Thyroid gland (tissue), 4 donors: ENCODE results near the gene CDC42BPA. TPM values are rescaled to one million over a fixed set of nuclear protein-coding genes. Genes with fewer than 3 reads are reported as not detected.

Experiments
- DNase-seq, 2 donors: peaks; one replicate each; pipeline ENCODE4 v3.0.0-alpha.2; 2019
- H3K27ac ChIP-seq, 3 donors: fragments of 200-600 bp; sonication (generic); 1 replicate in 2 of 3; 2 replicates in 1 of 3; pipeline ENCODE4 v1.5.1; 2016 to 2019; ENCODE audit warnings: mild to moderate bottlenecking in 1 of 3, moderate library complexity in 1 of 3
- H3K27me3 ChIP-seq: fragments of 200-600 bp; sonication (generic); one replicate; pipeline ENCODE4 v1.5.1; 2019
- H3K36me3 ChIP-seq, 2 donors: fragments of 200-600 bp; sonication (generic); one replicate each; pipeline ENCODE4 v1.5.1; 2016 to 2019
- H3K4me1 ChIP-seq, 2 donors: fragments of 200-600 bp; sonication (generic); one replicate each; pipeline ENCODE4 v1.5.1; 2017 to 2019
- H3K4me3 ChIP-seq, 3 donors: fragments of 200-600 bp; sonication (generic); replicated peaks in 1 of 3; 1 replicate in 2 of 3; 2 replicates in 1 of 3; pipeline ENCODE4 v1.5.1; 2016; ENCODE audit warnings: mild to moderate bottlenecking in 1 of 3
- H3K9me3 ChIP-seq: fragments of 200-600 bp; sonication (generic); one replicate; pipeline ENCODE4 v1.5.1; 2017
- POLR2A ChIP-seq, 2 donors: fragments of 450-650 bp; IDR thresholded peaks; one replicate each; pipeline ENCODE4 v1.6.1; 2017; ENCODE audit warnings: antibody characterized with exemption in 2 of 2, mild to moderate bottlenecking in 2 of 2, moderate library complexity in 1 of 2
- WGBS, 2 donors: methylation state at CpG; one replicate each; pipeline ENCODE4 v1.1.5; 2017; 5-methylcytosine and 5-hydroxymethylcytosine counted together
- intact Hi-C: fragments of 100-400 bp; cut with DNase I; formaldehyde crosslinking; loops from one replicate; pipeline ENCODE4 v1.15.1; 2023
- total RNA-seq, 4 donors: library from RNA; depleted of rRNA; stranded (reverse); fragments of >200 nt; gene quantifications; one replicate each; pipeline ENCODE4 v1.2.3, GENCODE V29; 2016
- TF ChIP-seq, protein P1 (sequence below), 6 experiments: fragments of 200-600 bp in 3 of 6; fragments of 450-650 bp in 3 of 6; sonication (generic) in 3 of 6; IDR thresholded peaks; one replicate each; pipeline ENCODE4 v1.5.1; 2016 to 2019; ENCODE audit warnings: antibody characterized with exemption in 6 of 6, mild to moderate bottlenecking in 2 of 6, inconsistent platforms in 1 of 6, moderate library complexity in 1 of 6

The CDC42BPA gene
- total RNA-seq, 4 donors from 2014 or later = 25.0 to 50.0 (median 30.5) TPM

DNA sequence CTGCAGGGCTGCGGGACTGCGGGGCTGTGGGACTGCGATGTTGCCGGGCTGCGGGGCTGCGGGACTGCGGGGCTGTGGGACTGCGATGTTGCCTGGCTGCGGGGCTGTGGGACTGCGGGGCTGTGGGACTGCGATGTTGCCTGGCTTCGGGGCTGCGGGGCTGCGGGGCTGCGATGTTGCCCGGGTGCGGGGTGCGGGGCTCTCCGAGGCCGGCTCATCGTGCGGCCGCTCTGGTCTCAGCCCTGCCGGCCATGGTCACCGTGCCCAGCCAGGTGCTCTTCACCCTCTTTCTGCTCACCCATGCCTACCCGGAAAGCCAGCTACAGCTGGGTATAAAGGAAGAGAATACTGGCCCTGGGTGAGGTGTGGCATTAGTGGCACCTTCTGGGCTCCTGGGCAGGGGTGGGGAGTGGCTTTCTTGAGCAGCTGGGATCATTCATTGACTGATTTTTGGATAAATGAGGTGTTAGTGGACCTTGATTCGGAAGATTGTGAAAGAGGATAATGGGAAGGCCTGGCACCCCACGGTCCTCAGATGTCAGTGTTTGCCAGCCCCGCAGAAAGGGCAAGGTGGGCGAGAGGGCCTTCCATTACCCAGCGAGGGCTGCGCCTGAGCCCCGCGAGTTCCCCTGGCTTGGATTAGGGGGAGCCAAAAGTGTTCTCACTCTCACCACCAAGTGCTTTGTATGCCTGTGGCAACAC, 341.9 kb downstream of the CDC42BPA start:
- TF ChIP-seq, protein P1, sequence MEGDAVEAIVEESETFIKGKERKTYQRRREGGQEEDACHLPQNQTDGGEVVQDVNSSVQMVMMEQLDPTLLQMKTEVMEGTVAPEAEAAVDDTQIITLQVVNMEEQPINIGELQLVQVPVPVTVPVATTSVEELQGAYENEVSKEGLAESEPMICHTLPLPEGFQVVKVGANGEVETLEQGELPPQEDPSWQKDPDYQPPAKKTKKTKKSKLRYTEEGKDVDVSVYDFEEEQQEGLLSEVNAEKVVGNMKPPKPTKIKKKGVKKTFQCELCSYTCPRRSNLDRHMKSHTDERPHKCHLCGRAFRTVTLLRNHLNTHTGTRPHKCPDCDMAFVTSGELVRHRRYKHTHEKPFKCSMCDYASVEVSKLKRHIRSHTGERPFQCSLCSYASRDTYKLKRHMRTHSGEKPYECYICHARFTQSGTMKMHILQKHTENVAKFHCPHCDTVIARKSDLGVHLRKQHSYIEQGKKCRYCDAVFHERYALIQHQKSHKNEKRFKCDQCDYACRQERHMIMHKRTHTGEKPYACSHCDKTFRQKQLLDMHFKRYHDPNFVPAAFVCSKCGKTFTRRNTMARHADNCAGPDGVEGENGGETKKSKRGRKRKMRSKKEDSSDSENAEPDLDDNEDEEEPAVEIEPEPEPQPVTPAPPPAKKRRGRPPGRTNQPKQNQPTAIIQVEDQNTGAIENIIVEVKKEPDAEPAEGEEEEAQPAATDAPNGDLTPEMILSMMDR (IDR thresholded peaks at IDR 0.05) = no peak
- no peak for TF ChIP-seq POLR2A (IDR thresholded peaks at IDR 0.05)
- intact Hi-C loops = no loop called here

DNA sequence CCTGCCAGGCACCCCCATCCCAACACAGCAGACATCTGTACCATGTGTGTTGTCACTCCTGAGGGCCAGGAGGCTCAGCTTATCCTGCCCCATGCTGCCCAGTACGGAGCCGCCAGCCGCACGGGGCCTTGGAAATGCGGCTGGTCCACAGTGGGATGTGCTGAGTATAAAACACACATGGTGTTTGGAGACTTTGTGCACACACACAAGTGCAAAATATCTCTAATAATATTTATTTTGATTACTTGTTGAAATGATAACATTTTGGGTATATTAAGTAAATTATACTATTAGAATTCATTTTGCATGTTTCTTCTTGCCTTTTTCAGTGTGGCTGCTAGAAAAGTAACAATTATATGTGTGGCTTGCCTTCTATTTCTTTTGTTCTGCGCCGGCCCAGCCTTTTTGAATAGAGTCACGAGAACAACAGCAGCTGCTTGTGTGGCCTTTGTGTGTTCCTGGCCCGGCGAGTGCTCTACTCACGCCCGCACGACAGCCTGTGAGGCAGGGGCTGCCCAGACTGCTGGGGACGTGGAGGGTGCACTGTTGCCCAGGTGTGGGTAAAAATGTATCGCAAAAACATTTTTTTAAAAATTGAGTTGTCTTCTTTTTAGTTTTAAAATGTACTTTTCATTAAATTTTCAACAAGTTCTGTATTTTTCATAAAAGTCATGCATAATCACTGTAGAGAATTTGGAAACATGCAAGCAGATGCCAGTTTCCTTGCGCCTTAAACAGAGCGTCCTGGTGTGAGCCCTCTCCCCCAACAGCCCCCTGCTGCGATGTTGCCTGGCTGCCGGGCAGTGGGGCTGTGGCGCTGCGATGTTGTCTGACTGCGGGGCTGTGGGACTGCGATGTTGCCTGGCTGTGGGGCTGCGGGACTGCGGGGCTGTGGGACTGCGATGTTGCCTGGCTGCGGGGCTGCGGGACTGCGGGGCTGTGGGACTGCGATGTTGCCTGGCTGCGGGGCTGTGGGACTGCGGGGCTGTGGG, 342.7 kb downstream of the CDC42BPA start:
- TF ChIP-seq, protein P1 (IDR thresholded peaks at IDR 0.05) = no peak
- no peak for TF ChIP-seq POLR2A (IDR thresholded peaks at IDR 0.05)
- no peak for DNase-seq
- no peaks in the 10 kb centered on the region for H3K9me3 ChIP-seq
- H3K4me3 ChIP-seq = no peak overlapping the region
- no peak overlapping the region for H3K27ac ChIP-seq
- H3K27me3 ChIP-seq = no peaks in the 10 kb centered on the region
- intact Hi-C loops = no loop called here
- H3K4me1 ChIP-seq = peaks cover 10 to 23% of the 10 kb centered on the region in 2 donors
- WGBS, 2 donors = 94 to 95% methylated on average over 25 to 28 of the region's 32 CpGs
- peaks cover 0 to 9% of the 10 kb centered on the region in 2 donors for H3K36me3 ChIP-seq

More for the DNA sequence above, 341.9 kb downstream of the CDC42BPA start:
- Histone ChIP-seq H3K4me3 (no peak overlapping the region), H3K27me3 (no peaks in the 10 kb centered on the region), H3K27ac (no peak overlapping the region), H3K36me3 (peaks cover 0 to 9% of the 10 kb centered on the region in 2 donors), H3K9me3 (no peaks in the 10 kb centered on the region), H3K4me1 (peaks cover 10 to 23% of the 10 kb centered on the region in 2 donors)
- DNase-seq = no peak
- WGBS, 2 donors = 89 to 96% methylated on average over 9 to 13 of the region's 34 CpGs

DNA sequence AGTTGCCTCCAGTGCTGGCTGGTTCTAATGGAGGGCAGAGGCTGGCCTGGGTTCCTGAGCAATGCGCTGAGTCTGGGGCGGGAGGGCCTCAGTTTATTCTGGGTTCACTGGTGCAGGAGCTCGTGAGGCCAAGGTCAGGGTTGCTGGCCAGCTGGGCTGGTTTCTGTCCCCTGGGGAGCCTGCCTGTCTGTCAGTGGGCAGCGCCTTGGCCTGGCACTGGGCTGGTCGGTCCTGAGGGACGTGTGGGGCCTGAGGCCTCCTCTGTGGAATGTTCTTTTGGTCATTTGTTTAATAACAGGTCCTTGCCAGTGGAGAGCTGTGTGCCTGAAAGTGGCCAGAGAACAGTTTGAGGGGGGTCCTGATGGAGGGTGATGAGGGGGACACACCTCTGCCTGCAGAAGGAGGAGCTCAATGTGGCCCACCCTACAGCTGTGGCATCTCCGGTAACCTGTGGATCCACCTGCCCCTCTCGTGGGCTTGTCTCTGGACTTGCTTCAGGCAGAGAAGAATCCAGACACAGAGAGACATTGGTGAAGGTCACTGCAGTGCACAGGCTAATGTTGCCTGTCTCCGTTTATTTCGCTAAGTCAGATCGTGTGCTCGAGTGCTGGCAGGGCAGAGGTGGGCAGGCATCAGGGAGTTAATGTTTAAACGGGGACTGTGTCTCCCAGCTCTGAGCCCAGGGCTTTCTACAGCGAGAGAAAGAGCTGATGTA, 343.6 kb downstream of the CDC42BPA start:
- Histone ChIP-seq H3K9me3 (no peaks in the 10 kb centered on the region), H3K36me3 (peaks cover 3 to 9% of the 10 kb centered on the region in 2 donors), H3K4me3 (no peak overlapping the region), H3K27ac (peak overlapping the region; percentile 59 to 82 (median 73)), H3K27me3 (no peaks in the 10 kb centered on the region), H3K4me1 (peaks cover 10 to 23% of the 10 kb centered on the region in 2 donors)
- TF ChIP-seq, protein P1 (IDR thresholded peaks at IDR 0.05) = no peak
- DNase-seq = peak; percentile 20 to 39
- 62 to 68% methylated on average over 13 of the region's 14 CpGs for WGBS, 2 donors
- intact Hi-C loops = no loop called here

DNA sequence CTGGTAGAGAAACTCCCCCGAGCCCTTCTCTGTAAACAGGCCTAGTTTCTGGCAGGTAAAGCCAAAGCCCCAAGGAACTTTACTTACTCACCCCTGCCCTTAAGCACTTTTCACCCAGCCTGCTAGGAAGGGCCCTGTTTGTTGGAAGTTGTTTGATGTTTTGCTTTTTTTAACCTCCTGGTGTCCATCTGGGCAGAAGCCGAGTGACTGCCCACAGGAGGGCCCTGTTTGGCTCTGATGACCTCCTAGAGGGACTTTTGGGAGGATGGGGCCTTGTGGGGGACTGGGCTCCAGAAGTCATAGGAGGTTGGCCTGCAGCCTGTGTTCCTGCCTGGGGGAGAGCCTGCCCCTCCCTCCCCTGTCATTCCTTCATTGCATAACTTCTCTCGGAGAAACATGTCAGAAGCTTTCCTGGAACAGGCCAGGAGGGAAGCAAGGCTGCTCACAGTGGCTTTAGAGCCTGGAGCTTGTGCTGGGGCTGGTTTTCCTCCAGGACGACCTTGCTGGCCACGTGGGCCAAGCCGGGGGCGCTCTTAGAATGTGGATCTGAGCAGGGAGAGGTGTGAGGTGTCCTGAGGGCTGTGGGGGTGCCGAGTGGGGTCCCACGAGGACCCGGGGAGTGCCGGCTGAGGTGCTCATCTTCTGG, 344.3 kb downstream of the CDC42BPA start:
- no peaks in the 10 kb centered on the region for H3K9me3 ChIP-seq
- no peaks in the 10 kb centered on the region for H3K27me3 ChIP-seq
- H3K4me3 ChIP-seq = no peak overlapping the region
- DNase-seq = peak; percentile 19 to 38
- intact Hi-C loops = no loop called here
- peaks cover 3 to 9% of the 10 kb centered on the region in 2 donors for H3K36me3 ChIP-seq
- WGBS, 2 donors = 61 to 83% methylated on average over 2 to 11 of the region's 11 CpGs
- TF ChIP-seq, protein P1 (IDR thresholded peaks at IDR 0.05) = no peak
- TF ChIP-seq POLR2A (IDR thresholded peaks at IDR 0.05) = no peak
- peaks cover 10 to 23% of the 10 kb centered on the region in 2 donors for H3K4me1 ChIP-seq
- peak overlapping the region; percentile 59 to 82 (median 73) for H3K27ac ChIP-seq
